ENCODE results near the gene MATN1.

GRCh38 chr1:30758121-30758688 is 34.8 kb upstream of the MATN1 start:
- TF ChIP-seq CTCF (IDR thresholded peaks at IDR 0.05), result no peak
- TF ChIP-seq POLR2AphosphoS5 (IDR thresholded peaks at IDR 0.05), result no peak

Data from suprapubic skin (tissue), 3 donors.